GM23338 (cell line): ENCODE data around the gene HSPBAP1. TPM values are rescaled to one million over a fixed set of nuclear protein-coding genes. Genes with fewer than 3 reads are reported as not detected.

Source experiments
- ATAC-seq: fragments of 200-7000 bp; cut with Tn5 transposase; 3 replicates; pipeline ENCODE4 v1.9.1; 2020
- DNase-seq: peaks from one replicate; pipeline ENCODE4 v3.0.0-alpha.2; 2015; ENCODE audit warnings: low spot score
- H2AFZ ChIP-seq: fragments of 200-600 bp; sonication (generic); 2 replicates; pipeline ENCODE4 v1.8.0; 2016; ENCODE audit warnings: antibody characterized with exemption, mild to moderate bottlenecking, moderate library complexity
- H3F3A ChIP-seq: fragments of 200-600 bp; sonication (generic); replicated peaks from 2 replicates; pipeline ENCODE4 v1.8.0; 2017; ENCODE audit warnings: antibody characterized with exemption, mixed run types, low read depth
- H3K27ac ChIP-seq: fragments of 200-600 bp; sonication (generic); 2 replicates; pipeline ENCODE4 v1.6.1; 2016; ENCODE audit warnings: low read depth
- H3K27me3 ChIP-seq: fragments of 200-600 bp; sonication (generic); 2 replicates; pipeline ENCODE4 v1.8.0; 2016; ENCODE audit warnings: mild to moderate bottlenecking, mixed run types, moderate library complexity; ENCODE audit not compliant: insufficient read depth
- H3K36me3 ChIP-seq: fragments of 200-600 bp; sonication (generic); 2 replicates; pipeline ENCODE4 v1.8.0; 2016; ENCODE audit warnings: mild to moderate bottlenecking; ENCODE audit not compliant: insufficient read depth
- H3K4me1 ChIP-seq: fragments of 200-600 bp; sonication (generic); 2 replicates; pipeline ENCODE4 v1.8.0; 2016; ENCODE audit warnings: mild to moderate bottlenecking, moderate library complexity; ENCODE audit not compliant: insufficient read depth
- H3K4me2 ChIP-seq: fragments of 200-600 bp; sonication (generic); 2 replicates; pipeline ENCODE4 v1.7.1; 2017; ENCODE audit warnings: mixed run types
- H3K4me3 ChIP-seq: fragments of 200-600 bp; sonication (generic); 2 replicates; pipeline ENCODE4 v1.6.1; 2016; ENCODE audit warnings: mixed run types
- H3K79me2 ChIP-seq: fragments of 200-600 bp; sonication (generic); replicated peaks from 2 replicates; pipeline ENCODE4 v1.8.0; 2017; ENCODE audit warnings: mild to moderate bottlenecking; ENCODE audit not compliant: insufficient read depth
- H3K9me2 ChIP-seq: fragments of 200-600 bp; sonication (generic); 2 replicates; pipeline ENCODE4 v1.8.0; 2017; ENCODE audit not compliant: insufficient read depth
- H4K20me1 ChIP-seq: fragments of 200-600 bp; sonication (generic); replicated peaks from 2 replicates; pipeline ENCODE4 v1.8.0; 2017; ENCODE audit warnings: mild to moderate bottlenecking; ENCODE audit not compliant: insufficient read depth
- H3K27ac Mint-ChIP-seq: 2 replicates; pipeline ENCODE4 v1.8.0; 2020; ENCODE audit warnings: inconsistent platforms, mild to moderate bottlenecking, moderate library complexity, mixed read lengths
- H3K27me3 Mint-ChIP-seq: 3 replicates; pipeline ENCODE4 v1.8.0; 2022; ENCODE audit warnings: low read depth, mild to moderate bottlenecking, moderate library complexity, mixed read lengths, inconsistent platforms; ENCODE audit not compliant: insufficient read depth, poor library complexity
- H3K36me3 Mint-ChIP-seq: 3 replicates; pipeline ENCODE4 v1.8.0; 2021; ENCODE audit warnings: low read depth, mild to moderate bottlenecking, inconsistent platforms, moderate library complexity, mixed read lengths
- H3K4me1 Mint-ChIP-seq: 3 replicates; pipeline ENCODE4 v1.8.0; 2020; ENCODE audit warnings: mild to moderate bottlenecking, inconsistent platforms, mixed read lengths
- H3K4me3 Mint-ChIP-seq: 3 replicates; pipeline ENCODE4 v1.8.0; 2021; ENCODE audit warnings: moderate library complexity, mild to moderate bottlenecking, inconsistent platforms, mixed read lengths
- H3K9me3 Mint-ChIP-seq: 3 replicates; pipeline ENCODE4 v1.8.0; 2020; ENCODE audit warnings: moderate library complexity, mild to moderate bottlenecking, inconsistent platforms, mixed read lengths
- CREB1 ChIP-seq: fragments of 250-450 bp; sonication (Bioruptor Pico); IDR thresholded peaks from 2 replicates; pipeline ENCODE4 v1.5.0; 2020; ENCODE audit warnings: low read depth, mild to moderate bottlenecking, moderate library complexity
- EZH2 ChIP-seq: fragments of 200-600 bp; sonication (generic); IDR thresholded peaks from one replicate; pipeline ENCODE4 v1.8.0; 2017; ENCODE audit warnings: antibody characterized with exemption, mild to moderate bottlenecking, low read depth; ENCODE audit not compliant: unreplicated experiment
- EZH2phosphoT487 ChIP-seq: fragments of 200-600 bp; sonication (generic); IDR thresholded peaks from one replicate; pipeline ENCODE4 v1.8.1; 2018; ENCODE audit warnings: antibody characterized with exemption; ENCODE audit not compliant: unreplicated experiment
- JUNB ChIP-seq: IDR thresholded peaks from one replicate; pipeline ENCODE4 v1.6.1; 2016; ENCODE audit warnings: antibody characterized with exemption; ENCODE audit not compliant: unreplicated experiment
- POLR2AphosphoS5 ChIP-seq: IDR thresholded peaks from 2 replicates; pipeline ENCODE4 v1.6.1; 2016; ENCODE audit warnings: antibody characterized with exemption, low read depth
- ZNF114 ChIP-seq: fragments of 250-450 bp; sonication (Bioruptor Pico); IDR thresholded peaks from 2 replicates; pipeline ENCODE4 v1.5.0; 2020; ENCODE audit warnings: mild to moderate bottlenecking, moderate library complexity
- ZNF331 ChIP-seq: fragments of 250-450 bp; sonication (Bioruptor Pico); IDR thresholded peaks from 2 replicates; pipeline ENCODE4 v1.5.0; 2020; ENCODE audit warnings: low read depth, mild to moderate bottlenecking, moderate library complexity
- polyA plus RNA-seq: library from polyadenylated mRNA; unstranded; fragments of >200 nt; fragmentation: Nextera tagmentation; extraction: Ambion mirVana; gene quantifications from 2 replicates; pipeline ENCODE4 v1.2.1, GENCODE V29; 2016
- total RNA-seq: library from RNA; depleted of rRNA; stranded (reverse); fragments of >200 nt; shearing (Covaris generic); gene quantifications from 2 replicates; pipeline ENCODE4 v1.2.3, GENCODE V29; 2014
- TF ChIP-seq, protein P1 (sequence below): fragments of 250-450 bp; sonication (Bioruptor Pico); IDR thresholded peaks from 2 replicates; pipeline ENCODE4 v1.5.0; 2020; ENCODE audit warnings: mild to moderate bottlenecking, moderate library complexity
- TF ChIP-seq, protein P2 (sequence below): IDR thresholded peaks from one replicate; pipeline ENCODE4 v1.6.1; 2018; ENCODE audit warnings: antibody characterized with exemption; ENCODE audit not compliant: unreplicated experiment
- TF ChIP-seq, protein P3 (sequence below): IDR thresholded peaks from 2 replicates; pipeline ENCODE4 v1.6.1; 2016; ENCODE audit warnings: antibody characterized with exemption
- TF ChIP-seq, protein P4 (sequence below), 2 experiments: fragments of 200-600 bp in 1 of 2; sonication (generic) in 1 of 2; conservative IDR thresholded peaks; 2 replicates each; pipeline versions ENCODE4 v1.5.1 to v1.6.1; 2016 to 2017; ENCODE audit warnings: antibody characterized with exemption in 2 of 2, low read depth in 2 of 2, mild to moderate bottlenecking in 2 of 2, moderate library complexity in 1 of 2

HSPBAP1 gene
- total and polyA plus RNA-seq, 2 experiments from 2014 or later, result 8.0 to 11.7 TPM

DNA sequence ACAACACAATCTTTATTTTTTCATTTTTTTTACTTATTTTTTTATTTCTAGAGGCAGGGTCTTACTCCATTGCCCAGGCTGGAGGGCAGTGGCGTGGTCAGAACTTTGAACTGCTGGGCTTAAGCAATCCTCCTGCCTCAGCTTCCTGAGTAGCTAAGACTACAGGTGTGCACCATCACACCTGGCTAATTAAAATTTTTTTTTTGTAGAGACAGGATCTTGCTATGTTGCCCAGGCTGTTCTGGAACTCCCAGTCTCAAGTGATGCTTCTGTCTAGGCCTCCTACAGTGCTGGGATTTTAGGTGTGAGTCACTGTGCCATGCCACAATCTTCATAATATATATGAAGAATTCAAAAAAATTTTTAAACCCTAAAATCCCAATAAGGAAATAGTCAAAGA, 20.8 kb downstream of the HSPBAP1 start:
- Mint-ChIP-seq H3K36me3 (no peaks in the 10 kb centered on the region), H3K4me1 (peaks cover 11% of the 10 kb centered on the region; the same call in 2 of the 3 replicates), H3K27me3 (peaks cover 2% of the 10 kb centered on the region), H3K4me3 (no peak overlapping the region), H3K9me3 (no peaks in the 10 kb centered on the region), H3K27ac (no peak overlapping the region)
- H2AFZ ChIP-seq, result no peak overlapping the region
- H3K27me3 ChIP-seq, result no peaks in the 10 kb centered on the region
- DNase-seq (no peak), ATAC-seq (no peak)
- TF ChIP-seq, protein P1, sequence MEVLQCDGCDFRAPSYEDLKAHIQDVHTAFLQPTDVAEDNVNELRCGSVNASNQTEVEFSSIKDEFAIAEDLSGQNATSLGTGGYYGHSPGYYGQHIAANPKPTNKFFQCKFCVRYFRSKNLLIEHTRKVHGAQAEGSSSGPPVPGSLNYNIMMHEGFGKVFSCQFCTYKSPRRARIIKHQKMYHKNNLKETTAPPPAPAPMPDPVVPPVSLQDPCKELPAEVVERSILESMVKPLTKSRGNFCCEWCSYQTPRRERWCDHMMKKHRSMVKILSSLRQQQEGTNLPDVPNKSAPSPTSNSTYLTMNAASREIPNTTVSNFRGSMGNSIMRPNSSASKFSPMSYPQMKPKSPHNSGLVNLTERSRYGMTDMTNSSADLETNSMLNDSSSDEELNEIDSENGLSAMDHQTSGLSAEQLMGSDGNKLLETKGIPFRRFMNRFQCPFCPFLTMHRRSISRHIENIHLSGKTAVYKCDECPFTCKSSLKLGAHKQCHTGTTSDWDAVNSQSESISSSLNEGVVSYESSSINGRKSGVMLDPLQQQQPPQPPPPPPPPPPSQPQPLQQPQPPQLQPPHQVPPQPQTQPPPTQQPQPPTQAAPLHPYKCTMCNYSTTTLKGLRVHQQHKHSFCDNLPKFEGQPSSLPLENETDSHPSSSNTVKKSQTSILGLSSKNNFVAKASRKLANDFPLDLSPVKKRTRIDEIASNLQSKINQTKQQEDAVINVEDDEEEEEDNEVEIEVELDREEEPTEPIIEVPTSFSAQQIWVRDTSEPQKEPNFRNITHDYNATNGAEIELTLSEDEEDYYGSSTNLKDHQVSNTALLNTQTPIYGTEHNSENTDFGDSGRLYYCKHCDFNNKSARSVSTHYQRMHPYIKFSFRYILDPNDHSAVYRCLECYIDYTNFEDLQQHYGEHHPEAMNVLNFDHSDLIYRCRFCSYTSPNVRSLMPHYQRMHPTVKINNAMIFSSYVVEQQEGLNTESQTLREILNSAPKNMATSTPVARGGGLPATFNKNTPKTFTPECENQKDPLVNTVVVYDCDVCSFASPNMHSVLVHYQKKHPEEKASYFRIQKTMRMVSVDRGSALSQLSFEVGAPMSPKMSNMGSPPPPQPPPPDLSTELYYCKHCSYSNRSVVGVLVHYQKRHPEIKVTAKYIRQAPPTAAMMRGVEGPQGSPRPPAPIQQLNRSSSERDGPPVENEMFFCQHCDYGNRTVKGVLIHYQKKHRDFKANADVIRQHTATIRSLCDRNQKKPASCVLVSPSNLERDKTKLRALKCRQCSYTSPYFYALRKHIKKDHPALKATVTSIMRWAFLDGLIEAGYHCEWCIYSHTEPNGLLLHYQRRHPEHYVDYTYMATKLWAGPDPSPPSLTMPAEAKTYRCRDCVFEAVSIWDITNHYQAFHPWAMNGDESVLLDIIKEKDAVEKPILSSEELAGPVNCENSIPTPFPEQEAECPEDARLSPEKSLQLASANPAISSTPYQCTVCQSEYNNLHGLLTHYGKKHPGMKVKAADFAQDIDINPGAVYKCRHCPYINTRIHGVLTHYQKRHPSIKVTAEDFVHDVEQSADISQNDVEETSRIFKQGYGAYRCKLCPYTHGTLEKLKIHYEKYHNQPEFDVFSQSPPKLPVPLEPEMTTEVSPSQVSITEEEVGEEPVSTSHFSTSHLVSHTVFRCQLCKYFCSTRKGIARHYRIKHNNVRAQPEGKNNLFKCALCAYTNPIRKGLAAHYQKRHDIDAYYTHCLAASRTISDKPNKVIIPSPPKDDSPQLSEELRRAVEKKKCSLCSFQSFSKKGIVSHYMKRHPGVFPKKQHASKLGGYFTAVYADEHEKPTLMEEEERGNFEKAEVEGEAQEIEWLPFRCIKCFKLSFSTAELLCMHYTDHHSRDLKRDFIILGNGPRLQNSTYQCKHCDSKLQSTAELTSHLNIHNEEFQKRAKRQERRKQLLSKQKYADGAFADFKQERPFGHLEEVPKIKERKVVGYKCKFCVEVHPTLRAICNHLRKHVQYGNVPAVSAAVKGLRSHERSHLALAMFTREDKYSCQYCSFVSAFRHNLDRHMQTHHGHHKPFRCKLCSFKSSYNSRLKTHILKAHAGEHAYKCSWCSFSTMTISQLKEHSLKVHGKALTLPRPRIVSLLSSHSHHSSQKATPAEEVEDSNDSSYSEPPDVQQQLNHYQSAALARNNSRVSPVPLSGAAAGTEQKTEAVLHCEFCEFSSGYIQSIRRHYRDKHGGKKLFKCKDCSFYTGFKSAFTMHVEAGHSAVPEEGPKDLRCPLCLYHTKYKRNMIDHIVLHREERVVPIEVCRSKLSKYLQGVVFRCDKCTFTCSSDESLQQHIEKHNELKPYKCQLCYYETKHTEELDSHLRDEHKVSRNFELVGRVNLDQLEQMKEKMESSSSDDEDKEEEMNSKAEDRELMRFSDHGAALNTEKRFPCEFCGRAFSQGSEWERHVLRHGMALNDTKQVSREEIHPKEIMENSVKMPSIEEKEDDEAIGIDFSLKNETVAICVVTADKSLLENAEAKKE (CRISPR knock-in tag), result no peak
- TF ChIP-seq POLR2AphosphoS5, result no peak
- no peak for TF ChIP-seq CREB1 (CRISPR knock-in tag)
- TF ChIP-seq, protein P2, sequence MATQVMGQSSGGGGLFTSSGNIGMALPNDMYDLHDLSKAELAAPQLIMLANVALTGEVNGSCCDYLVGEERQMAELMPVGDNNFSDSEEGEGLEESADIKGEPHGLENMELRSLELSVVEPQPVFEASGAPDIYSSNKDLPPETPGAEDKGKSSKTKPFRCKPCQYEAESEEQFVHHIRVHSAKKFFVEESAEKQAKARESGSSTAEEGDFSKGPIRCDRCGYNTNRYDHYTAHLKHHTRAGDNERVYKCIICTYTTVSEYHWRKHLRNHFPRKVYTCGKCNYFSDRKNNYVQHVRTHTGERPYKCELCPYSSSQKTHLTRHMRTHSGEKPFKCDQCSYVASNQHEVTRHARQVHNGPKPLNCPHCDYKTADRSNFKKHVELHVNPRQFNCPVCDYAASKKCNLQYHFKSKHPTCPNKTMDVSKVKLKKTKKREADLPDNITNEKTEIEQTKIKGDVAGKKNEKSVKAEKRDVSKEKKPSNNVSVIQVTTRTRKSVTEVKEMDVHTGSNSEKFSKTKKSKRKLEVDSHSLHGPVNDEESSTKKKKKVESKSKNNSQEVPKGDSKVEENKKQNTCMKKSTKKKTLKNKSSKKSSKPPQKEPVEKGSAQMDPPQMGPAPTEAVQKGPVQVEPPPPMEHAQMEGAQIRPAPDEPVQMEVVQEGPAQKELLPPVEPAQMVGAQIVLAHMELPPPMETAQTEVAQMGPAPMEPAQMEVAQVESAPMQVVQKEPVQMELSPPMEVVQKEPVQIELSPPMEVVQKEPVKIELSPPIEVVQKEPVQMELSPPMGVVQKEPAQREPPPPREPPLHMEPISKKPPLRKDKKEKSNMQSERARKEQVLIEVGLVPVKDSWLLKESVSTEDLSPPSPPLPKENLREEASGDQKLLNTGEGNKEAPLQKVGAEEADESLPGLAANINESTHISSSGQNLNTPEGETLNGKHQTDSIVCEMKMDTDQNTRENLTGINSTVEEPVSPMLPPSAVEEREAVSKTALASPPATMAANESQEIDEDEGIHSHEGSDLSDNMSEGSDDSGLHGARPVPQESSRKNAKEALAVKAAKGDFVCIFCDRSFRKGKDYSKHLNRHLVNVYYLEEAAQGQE, result no peak
- TF ChIP-seq EZH2phosphoT487, result no peak
- no peak for TF ChIP-seq ZNF114 (CRISPR knock-in tag)
- no peak for TF ChIP-seq ZNF331 (CRISPR knock-in tag)
- no peak for TF ChIP-seq EZH2
- TF ChIP-seq, protein P3, sequence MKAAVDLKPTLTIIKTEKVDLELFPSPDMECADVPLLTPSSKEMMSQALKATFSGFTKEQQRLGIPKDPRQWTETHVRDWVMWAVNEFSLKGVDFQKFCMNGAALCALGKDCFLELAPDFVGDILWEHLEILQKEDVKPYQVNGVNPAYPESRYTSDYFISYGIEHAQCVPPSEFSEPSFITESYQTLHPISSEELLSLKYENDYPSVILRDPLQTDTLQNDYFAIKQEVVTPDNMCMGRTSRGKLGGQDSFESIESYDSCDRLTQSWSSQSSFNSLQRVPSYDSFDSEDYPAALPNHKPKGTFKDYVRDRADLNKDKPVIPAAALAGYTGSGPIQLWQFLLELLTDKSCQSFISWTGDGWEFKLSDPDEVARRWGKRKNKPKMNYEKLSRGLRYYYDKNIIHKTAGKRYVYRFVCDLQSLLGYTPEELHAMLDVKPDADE, result no peak
- no peak for TF ChIP-seq JUNB
- TF ChIP-seq, protein P4, sequence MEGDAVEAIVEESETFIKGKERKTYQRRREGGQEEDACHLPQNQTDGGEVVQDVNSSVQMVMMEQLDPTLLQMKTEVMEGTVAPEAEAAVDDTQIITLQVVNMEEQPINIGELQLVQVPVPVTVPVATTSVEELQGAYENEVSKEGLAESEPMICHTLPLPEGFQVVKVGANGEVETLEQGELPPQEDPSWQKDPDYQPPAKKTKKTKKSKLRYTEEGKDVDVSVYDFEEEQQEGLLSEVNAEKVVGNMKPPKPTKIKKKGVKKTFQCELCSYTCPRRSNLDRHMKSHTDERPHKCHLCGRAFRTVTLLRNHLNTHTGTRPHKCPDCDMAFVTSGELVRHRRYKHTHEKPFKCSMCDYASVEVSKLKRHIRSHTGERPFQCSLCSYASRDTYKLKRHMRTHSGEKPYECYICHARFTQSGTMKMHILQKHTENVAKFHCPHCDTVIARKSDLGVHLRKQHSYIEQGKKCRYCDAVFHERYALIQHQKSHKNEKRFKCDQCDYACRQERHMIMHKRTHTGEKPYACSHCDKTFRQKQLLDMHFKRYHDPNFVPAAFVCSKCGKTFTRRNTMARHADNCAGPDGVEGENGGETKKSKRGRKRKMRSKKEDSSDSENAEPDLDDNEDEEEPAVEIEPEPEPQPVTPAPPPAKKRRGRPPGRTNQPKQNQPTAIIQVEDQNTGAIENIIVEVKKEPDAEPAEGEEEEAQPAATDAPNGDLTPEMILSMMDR (conservative IDR thresholded peaks at IDR 0.05; ENCODE audit: low read depth in 2 of 2), result no peak
- no peaks in the 10 kb centered on the region for H4K20me1 ChIP-seq
- 0 out of 2 replicates have a peak, but pooled peaks cover 1% of the 10 kb centered on the region for H3K4me1 ChIP-seq
- H3K9me2 ChIP-seq, result no peaks in the 10 kb centered on the region
- H3F3A ChIP-seq, result no peaks in the 10 kb centered on the region
- no peak overlapping the region for H3K4me3 ChIP-seq
- H3K79me2 ChIP-seq, result no peaks in the 10 kb centered on the region
- no peaks in the 10 kb centered on the region for H3K36me3 ChIP-seq
- no peak overlapping the region for H3K4me2 ChIP-seq
- H3K27ac ChIP-seq, result no peak overlapping the region
